Pancreas (tissue), 10 donors: Measurements from ENCODE around the gene MS4A8. TPM values are rescaled to one million over a fixed set of nuclear protein-coding genes. Genes with fewer than 3 reads are reported as not detected.

Experiments used
- ATAC-seq, 4 donors: fragments of 200-7000 bp; cut with Tn5 transposase; one replicate each; pipeline versions ENCODE4 v1.8.0 to v1.9.1; 2020; ENCODE audit warnings: mild to moderate bottlenecking in 4 of 4, moderate library complexity in 4 of 4
- DNase-seq, 6 donors: peaks; one replicate each; pipeline ENCODE4 v3.0.0-alpha.2; 2020
- FAIRE-seq: peaks from 2 replicates; lab custom pipeline; 2012; peaks lifted over from hg19 to GRCh38; lab: Jason Lieb, UNC
- H3K27ac ChIP-seq, 4 donors: fragments of 200-600 bp; sonication (generic); 1 replicate in 3 of 4; 2 replicates in 1 of 4; pipeline versions ENCODE4 v1.5.0 to v1.8.0; 2020
- H3K27me3 ChIP-seq, 4 donors: fragments of 200-600 bp; one replicate each; pipeline ENCODE4 v1.8.0; 2021
- H3K36me3 ChIP-seq, 3 donors: fragments of 200-600 bp; sonication (generic) in 1 of 3; one replicate each; pipeline versions ENCODE4 v1.5.0 to v1.8.0; 2020 to 2021
- H3K4me1 ChIP-seq, 3 donors: fragments of 200-600 bp; one replicate each; pipeline ENCODE4 v1.8.0; 2021
- H3K4me3 ChIP-seq, 4 donors: fragments of 200-600 bp; sonication (generic) in 2 of 4; one replicate each; pipeline versions ENCODE4 v1.5.0 to v1.8.0; 2020 to 2021
- H3K9me3 ChIP-seq, 4 donors: fragments of 200-600 bp; one replicate each; pipeline ENCODE4 v1.8.0; 2021
- WGBS, 2 donors: extraction: QIAGEN DNeasy Blood & Tissue Kit; methylation state at CpG; one replicate each; pipeline ENCODE4 v1.1.7; 2013; 5-methylcytosine and 5-hydroxymethylcytosine counted together
- intact Hi-C, 3 donors: fragments of 100-400 bp; cut with DNase I; formaldehyde crosslinking; loops; one replicate each; pipeline versions ENCODE4 v1.11.1 to v1.14.2; 2022
- polyA plus RNA-seq, 2 donors: library from polyadenylated mRNA; stranded (reverse); fragments of 200-250 nt; gene quantifications; one replicate each; pipeline ENCODE4 v1.2.3, GENCODE V29; 2013
- total RNA-seq, 6 donors: library from RNA; stranded (reverse); fragmentation: NEBNext Ultra II Directional in 4 of 6; extraction: Animal tissue kit (Norgen Biotek cat#: 25700) in 4 of 6; gene quantifications; one replicate each; pipeline versions ENCODE4 v1.2.1 to v1.2.4, GENCODE V29; 2021 to 2023
- TF ChIP-seq, protein P1 (sequence below), 4 donors: fragments of 200-600 bp; sonication (generic) in 3 of 4; IDR thresholded peaks; one replicate each; pipeline versions ENCODE4 v1.5.0 to v1.8.0; 2021; ENCODE audit warnings: antibody characterized with exemption in 4 of 4
- donor health status: healthy with polysubstance abuse.
- donor health status: DM: no; HTN: no; CAD: no; lungs with moderate emphysema.
- donor health status: DM: no; HTN: no; CAD: no.
- donor health status: control.
- donor health status: control.
- donor health status: Bipolar disorder and iron deficiency.
- donor health status: DM: yes; HTN: yes; CAD: no.
- donor health status: DM: no; HTN: no; CAD: no.
- donor health status: DM: no; HTN: no; CAD: no.
- donor health status: DM: yes; HTN: yes; CAD: no.

Gene MS4A8
- total and polyA plus RNA-seq, 8 donors: 0.56 to 4.2 (median 1.7) TPM

DNA sequence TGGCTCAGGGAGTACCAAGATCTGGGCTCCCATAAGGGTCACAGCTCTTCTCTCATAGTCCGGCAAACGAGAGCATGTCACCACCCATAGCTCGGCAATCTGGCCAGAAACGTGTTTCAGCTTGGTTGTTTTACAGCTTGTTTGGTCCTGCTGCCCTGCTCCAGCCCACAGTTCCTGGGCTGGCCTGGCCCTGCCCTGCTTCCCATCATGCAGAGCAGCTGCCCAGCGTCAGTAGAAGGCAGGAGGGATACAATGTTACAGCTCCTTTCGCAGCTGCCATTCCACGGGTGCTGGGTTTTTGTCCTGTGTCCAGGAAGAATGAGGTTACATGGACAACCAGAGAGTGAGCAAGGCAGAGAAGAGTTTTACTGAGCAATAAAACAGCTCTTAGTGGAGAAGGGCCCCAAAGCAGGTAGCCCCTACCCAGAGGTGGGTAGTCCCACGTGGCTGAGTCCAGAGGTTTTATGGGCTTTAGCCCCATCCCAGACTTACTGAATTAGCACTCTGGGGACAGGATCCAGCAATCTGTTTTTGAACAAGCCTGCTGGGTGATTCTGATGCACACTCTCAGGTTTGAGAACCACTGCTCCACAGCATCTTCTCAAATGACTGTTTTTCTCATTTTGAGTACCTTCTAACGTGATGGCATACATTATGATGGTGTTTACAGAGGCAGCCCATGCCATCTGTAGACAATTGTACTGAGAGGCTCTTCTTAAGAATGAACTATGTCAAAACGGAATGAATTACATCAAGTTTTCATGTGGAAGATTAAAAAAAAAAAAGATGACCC lies 19.3 kb downstream of the MS4A8 start:
- no peak overlapping the region for H3K27ac ChIP-seq

DNA sequence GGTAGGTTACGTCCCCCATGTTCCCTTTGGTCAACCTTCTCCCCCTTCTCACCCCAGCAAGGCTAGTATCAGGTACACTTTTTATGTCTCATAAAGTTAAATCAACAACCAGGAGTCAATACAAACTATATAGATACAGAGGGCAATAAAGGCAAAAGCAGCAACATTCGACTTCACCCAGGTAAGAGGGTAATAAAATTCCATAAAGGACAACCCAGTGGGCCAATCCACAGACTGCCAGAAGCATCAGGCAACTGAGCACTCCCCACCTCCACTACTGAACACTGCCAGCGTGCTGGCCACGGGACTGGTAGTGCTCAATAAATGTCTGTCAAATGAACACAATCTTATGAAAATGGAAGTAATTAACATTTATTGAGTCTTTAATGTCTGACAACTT lies 20.0 kb downstream of the MS4A8 start:
- Histone ChIP-seq H3K36me3 (no peaks in the 10 kb centered on the region), H3K9me3 (no peaks in the 10 kb centered on the region), H3K4me1 (no peaks in the 10 kb centered on the region), H3K27ac (no peak overlapping the region), H3K4me3 (no peak overlapping the region), H3K27me3 (no peaks in the 10 kb centered on the region)
- FAIRE-seq (no peak), DNase-seq (no peak), ATAC-seq (no peak)
- WGBS, 2 donors: 65 to 75% methylated on average over 4 of the region's 4 CpGs
- TF ChIP-seq, protein P1, sequence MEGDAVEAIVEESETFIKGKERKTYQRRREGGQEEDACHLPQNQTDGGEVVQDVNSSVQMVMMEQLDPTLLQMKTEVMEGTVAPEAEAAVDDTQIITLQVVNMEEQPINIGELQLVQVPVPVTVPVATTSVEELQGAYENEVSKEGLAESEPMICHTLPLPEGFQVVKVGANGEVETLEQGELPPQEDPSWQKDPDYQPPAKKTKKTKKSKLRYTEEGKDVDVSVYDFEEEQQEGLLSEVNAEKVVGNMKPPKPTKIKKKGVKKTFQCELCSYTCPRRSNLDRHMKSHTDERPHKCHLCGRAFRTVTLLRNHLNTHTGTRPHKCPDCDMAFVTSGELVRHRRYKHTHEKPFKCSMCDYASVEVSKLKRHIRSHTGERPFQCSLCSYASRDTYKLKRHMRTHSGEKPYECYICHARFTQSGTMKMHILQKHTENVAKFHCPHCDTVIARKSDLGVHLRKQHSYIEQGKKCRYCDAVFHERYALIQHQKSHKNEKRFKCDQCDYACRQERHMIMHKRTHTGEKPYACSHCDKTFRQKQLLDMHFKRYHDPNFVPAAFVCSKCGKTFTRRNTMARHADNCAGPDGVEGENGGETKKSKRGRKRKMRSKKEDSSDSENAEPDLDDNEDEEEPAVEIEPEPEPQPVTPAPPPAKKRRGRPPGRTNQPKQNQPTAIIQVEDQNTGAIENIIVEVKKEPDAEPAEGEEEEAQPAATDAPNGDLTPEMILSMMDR (IDR thresholded peaks at IDR 0.05): no peak
- intact Hi-C loops: no loop called here

More for the DNA sequence above, 19.3 kb downstream of the MS4A8 start:
- H3K4me3 ChIP-seq: no peak overlapping the region
- H3K9me3 ChIP-seq: no peaks in the 10 kb centered on the region
- DNase-seq (no peak), ATAC-seq (no peak), FAIRE-seq (no peak)
- no peaks in the 10 kb centered on the region for H3K4me1 ChIP-seq
- H3K36me3 ChIP-seq: no peaks in the 10 kb centered on the region
- 80 to 83% methylated on average over 10 of the region's 10 CpGs for WGBS, 2 donors
- no peaks in the 10 kb centered on the region for H3K27me3 ChIP-seq
- intact Hi-C loops: no loop called here
- TF ChIP-seq, protein P1 (IDR thresholded peaks at IDR 0.05): no peak

DNA sequence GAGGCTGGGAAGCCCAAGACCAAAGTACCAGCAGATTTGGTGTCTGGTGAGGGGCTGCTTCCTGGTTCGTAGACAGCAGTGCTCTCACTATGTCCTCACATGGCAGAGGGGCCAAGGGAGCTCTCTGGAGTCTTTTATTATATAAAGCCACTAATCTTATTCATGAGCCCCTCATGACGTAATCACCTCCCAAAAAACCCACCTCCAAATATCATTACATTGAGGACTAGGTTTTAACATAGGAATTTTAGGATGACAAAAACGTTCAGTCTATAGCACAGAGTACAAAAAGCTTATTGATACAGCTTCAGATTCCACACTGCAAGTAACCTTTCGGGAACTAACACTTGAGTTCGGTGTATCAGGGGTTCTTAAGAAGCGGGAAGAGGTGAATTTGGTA lies 21.0 kb downstream of the MS4A8 start:
- H3K4me1 ChIP-seq: no peaks in the 10 kb centered on the region
- ATAC-seq: no peak
- 73 to 81% methylated on average over 6 of the region's 6 CpGs for WGBS, 2 donors
- intact Hi-C loops: no loop called here
- H3K27me3 ChIP-seq: no peaks in the 10 kb centered on the region
- no peak overlapping the region for H3K4me3 ChIP-seq
- no peak for DNase-seq
- H3K9me3 ChIP-seq: no peaks in the 10 kb centered on the region
- no peak overlapping the region for H3K27ac ChIP-seq
- TF ChIP-seq, protein P1 (IDR thresholded peaks at IDR 0.05): no peak
- no peak for FAIRE-seq
- no peaks in the 10 kb centered on the region for H3K36me3 ChIP-seq

DNA sequence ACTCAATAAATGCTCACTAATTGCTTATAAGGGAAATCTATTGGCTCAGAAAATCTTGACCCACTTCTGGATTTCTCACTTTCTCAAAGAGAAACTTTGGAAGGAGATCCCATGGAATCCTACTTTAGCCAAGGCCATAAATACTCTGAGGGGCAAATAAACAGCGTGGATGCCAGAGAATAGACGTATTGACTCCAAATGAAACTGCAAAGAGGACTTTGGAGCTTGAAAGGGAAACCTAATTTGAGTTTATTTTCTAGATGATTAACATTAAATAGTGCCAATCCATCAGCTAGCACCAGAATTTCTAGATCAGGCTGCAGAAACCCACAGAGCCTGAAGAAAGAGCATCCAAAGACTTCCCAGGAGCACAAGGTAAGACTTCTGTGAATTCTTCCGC lies 25.0 kb downstream of the MS4A8 start, which contains the start of gene MS4A18:
MS4A18 (plus strand) TSS at position 301 of the 400 bp plus-strand sequence.
- DNase-seq (no peak), FAIRE-seq (no peak), ATAC-seq (no peak)
- Histone ChIP-seq H3K4me3 (no peak within 1 kb of the TSS), H3K27ac (no peak within 1 kb of the TSS), H3K27me3 (no peaks in the 10 kb centered on the region), H3K4me1 (no peaks in the 10 kb centered on the region), H3K36me3 (no peaks in the 10 kb centered on the region), H3K9me3 (no peaks in the 10 kb centered on the region)
- WGBS, 2 donors: 88 to 90% methylated on average over 3 of the region's 3 CpGs
- intact Hi-C loops: no loop called here
- TF ChIP-seq, protein P1 (IDR thresholded peaks at IDR 0.05): no peak

DNA sequence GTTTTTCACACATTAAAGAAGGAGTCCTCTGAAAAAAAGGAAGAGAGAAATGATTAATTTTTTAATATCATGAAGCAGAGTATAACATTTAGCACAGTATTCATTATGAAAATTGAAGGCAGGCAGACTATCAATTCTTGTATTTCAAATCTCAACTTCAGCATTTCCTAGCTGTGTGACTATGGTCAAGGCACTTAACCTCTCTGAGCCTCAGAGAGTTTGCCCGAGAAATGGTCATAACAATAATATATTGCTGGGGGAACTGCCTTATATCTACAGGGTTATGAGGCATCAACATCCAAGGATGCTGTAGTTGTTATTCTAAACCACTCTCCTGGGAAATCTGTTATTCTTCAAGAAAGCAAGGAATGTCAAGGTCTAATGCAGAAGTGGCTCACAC lies 26.2 kb downstream of the MS4A8 start:
- TF ChIP-seq, protein P1 (IDR thresholded peaks at IDR 0.05): no peak
- H3K36me3 ChIP-seq: no peaks in the 10 kb centered on the region
- H3K4me3 ChIP-seq: no peak overlapping the region
- intact Hi-C loops: no loop called here
- H3K27ac ChIP-seq: no peak overlapping the region
- FAIRE-seq: no peak
- ATAC-seq: no peak
- DNase-seq: no peak
- WGBS, 2 donors: 82 to 87% methylated on average over 1 of the region's 1 CpG
- no peaks in the 10 kb centered on the region for H3K9me3 ChIP-seq
- H3K4me1 ChIP-seq: no peaks in the 10 kb centered on the region
- H3K27me3 ChIP-seq: no peaks in the 10 kb centered on the region
